Measurements from ENCODE around the gene DNASE1L2.

Gene DNASE1L2

DNA sequence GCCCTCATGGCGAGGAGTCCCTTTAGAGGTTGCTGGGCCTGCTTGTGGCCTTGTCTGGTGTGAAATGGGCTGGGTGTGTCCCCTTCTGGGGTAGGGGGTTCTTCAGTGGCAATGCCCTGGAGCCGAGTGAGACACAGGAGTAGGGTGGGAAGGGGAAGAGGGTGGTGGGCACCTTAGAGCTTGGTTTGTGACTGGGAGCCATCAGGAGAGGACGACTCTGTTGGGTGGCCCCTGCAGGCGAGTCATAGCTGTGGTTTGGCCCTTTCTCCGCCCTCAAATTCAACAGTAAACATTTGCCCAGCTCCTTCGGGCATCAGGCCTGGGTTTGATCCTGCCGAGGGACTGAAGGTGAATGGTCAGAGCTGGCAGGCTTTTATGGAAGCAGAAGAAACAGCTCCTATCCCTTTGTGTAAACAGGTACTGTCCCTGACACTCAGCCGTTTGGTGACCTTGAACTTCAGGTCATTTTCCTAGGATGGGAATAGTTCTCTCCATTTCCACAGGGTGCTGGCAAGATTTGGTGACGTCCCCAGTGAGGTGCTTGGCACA lies 9.9 kb upstream of the DNASE1L2 start:
- Histone ChIP-seq H3K9me3 (no peaks in the 10 kb centered on the region), H3K27me3 (no peaks in the 10 kb centered on the region), H3K4me1 (no peaks in the 10 kb centered on the region), H3K4me3 (ENCODE audit: low read depth, low read length) (no peak overlapping the region), H3K36me3 (peaks cover 31% of the 10 kb centered on the region)
- DNase-seq = no peak
- TF ChIP-seq, protein P1, sequence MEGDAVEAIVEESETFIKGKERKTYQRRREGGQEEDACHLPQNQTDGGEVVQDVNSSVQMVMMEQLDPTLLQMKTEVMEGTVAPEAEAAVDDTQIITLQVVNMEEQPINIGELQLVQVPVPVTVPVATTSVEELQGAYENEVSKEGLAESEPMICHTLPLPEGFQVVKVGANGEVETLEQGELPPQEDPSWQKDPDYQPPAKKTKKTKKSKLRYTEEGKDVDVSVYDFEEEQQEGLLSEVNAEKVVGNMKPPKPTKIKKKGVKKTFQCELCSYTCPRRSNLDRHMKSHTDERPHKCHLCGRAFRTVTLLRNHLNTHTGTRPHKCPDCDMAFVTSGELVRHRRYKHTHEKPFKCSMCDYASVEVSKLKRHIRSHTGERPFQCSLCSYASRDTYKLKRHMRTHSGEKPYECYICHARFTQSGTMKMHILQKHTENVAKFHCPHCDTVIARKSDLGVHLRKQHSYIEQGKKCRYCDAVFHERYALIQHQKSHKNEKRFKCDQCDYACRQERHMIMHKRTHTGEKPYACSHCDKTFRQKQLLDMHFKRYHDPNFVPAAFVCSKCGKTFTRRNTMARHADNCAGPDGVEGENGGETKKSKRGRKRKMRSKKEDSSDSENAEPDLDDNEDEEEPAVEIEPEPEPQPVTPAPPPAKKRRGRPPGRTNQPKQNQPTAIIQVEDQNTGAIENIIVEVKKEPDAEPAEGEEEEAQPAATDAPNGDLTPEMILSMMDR (IDR thresholded peaks at IDR 0.05; ENCODE audit: low read depth, low read length) = no peak

DNA sequence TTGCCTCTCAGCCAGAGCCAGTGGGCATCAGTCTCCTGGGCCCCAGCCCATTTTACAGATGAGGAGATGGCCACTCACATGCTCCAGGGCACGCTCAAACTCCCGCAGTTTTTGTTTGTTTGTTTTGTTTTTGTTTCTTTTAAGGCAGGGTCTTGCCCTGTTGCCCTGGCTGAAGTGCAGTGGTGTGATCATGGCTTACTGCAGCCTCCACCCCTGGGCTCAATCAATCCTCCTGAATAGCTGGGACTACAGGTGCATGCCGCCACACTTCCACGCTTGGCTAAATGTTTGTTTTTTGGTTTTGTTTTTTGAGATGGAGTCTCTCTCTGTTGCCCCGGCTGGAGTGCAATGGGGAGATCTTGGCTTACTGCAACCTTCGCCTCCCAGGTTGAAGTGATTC lies 9.3 kb upstream of the DNASE1L2 start:
- H3K27me3 ChIP-seq = no peaks in the 10 kb centered on the region
- DNase-seq = no peak
- H3K4me1 ChIP-seq = no peaks in the 10 kb centered on the region
- peaks cover 37% of the 10 kb centered on the region for H3K36me3 ChIP-seq
- TF ChIP-seq, protein P1 (IDR thresholded peaks at IDR 0.05; ENCODE audit: low read depth, low read length) = no peak
- no peak overlapping the region for H3K4me3 ChIP-seq (ENCODE audit: low read depth, low read length)
- H3K9me3 ChIP-seq = no peaks in the 10 kb centered on the region

DNA sequence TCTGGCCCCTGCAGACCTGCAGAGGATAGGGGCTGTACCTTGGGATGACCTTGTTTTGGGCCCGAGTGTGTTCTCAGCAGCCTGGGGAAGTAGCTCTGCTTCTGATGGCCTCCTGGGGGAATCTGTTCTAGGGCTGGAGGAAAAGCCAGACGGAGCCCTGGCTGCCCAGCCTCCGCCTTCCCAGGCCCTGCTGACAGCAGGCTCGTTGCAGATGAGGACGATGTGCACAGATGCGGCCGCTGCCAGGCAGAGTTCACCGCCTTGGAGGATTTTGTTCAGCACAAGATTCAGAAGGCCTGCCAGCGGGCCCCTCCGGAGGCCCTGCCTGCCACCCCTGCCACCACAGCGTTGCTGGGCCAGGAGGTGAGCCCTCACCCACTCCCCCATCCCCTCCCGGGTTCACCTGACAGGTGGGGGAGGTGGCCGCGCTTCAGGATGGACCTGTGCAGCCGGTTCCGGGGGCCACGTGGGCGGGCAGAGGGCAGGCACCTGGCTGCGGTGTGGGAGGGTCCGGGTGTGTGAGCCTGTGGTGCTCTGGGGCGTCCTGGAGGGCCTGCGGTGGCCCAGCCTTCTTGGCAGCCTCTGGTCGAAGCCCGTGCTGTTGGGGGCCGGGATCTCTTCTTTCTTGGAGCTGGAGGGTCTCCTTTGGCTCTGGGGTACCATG lies 8.0 kb upstream of the DNASE1L2 start:
- H3K4me3 ChIP-seq (ENCODE audit: low read depth, low read length) = no peak overlapping the region
- H3K27me3 ChIP-seq = no peaks in the 10 kb centered on the region
- H3K9me3 ChIP-seq = no peaks in the 10 kb centered on the region
- TF ChIP-seq, protein P1 (IDR thresholded peaks at IDR 0.05; ENCODE audit: low read depth, low read length) = no peak
- DNase-seq = no peak
- peaks cover 51% of the 10 kb centered on the region for H3K36me3 ChIP-seq
- no peaks in the 10 kb centered on the region for H3K4me1 ChIP-seq

DNA sequence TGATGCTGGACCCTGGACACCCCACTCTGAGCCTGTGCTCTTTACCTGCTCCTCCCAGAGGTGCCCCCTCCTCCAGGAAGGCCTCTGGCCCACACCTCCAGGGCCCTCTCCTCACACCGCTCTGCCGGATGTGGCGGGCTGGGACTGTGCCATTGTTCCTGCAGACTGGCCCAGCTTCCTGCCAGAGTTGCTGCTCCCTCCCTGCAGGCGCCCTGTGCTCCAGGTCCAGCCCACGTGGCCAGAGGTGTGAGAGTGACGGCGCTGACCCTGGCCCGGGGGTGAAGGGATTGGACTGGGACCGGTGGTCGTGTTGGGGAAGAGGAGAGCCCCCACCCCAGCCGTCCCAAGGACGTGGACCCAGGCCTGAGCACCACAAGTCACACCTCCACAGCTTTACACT lies 7.2 kb upstream of the DNASE1L2 start:
- Histone ChIP-seq H3K9me3 (no peaks in the 10 kb centered on the region), H3K27me3 (no peaks in the 10 kb centered on the region), H3K4me3 (ENCODE audit: low read depth, low read length) (no peak overlapping the region), H3K36me3 (peaks cover 59% of the 10 kb centered on the region), H3K4me1 (no peaks in the 10 kb centered on the region)
- DNase-seq = no peak
- TF ChIP-seq, protein P1 (IDR thresholded peaks at IDR 0.05; ENCODE audit: low read depth, low read length) = no peak

DNA sequence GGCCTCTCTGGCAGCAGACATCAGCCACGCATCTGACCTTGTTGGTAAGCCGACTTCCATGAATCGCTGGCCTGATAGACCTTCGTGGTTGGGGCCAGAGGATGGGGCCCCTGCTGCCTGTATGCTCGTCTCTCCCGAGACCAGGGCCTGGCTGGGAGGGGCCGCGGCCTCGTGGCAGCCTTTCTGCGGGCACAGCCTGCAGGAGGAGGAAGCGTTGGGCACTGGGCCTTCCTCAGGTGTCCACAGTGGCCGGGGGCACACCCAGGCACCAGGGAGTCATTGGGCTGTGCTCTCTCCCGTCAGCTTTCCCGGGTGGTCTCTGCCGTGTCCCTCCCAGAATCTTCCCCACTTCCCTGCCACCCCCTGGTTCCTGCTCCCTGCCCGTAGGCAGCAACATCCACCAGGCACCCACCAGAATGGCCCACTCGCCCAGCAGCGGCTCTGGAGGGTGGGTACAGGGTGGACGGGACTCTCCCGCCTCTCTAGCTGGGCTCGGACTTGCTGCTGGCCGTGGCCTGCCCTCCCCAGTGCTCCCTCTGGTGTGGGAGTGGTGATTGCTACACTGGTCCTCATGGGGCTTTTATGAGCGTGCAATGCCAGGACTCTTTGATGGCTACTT lies 6.5 kb upstream of the DNASE1L2 start:
- Histone ChIP-seq H3K27me3 (no peaks in the 10 kb centered on the region), H3K36me3 (peaks cover 63% of the 10 kb centered on the region), H3K4me3 (ENCODE audit: low read depth, low read length) (no peak overlapping the region), H3K9me3 (no peaks in the 10 kb centered on the region), H3K4me1 (no peaks in the 10 kb centered on the region)
- TF ChIP-seq, protein P1 (IDR thresholded peaks at IDR 0.05; ENCODE audit: low read depth, low read length) = no peak
- DNase-seq = no peak

DNA sequence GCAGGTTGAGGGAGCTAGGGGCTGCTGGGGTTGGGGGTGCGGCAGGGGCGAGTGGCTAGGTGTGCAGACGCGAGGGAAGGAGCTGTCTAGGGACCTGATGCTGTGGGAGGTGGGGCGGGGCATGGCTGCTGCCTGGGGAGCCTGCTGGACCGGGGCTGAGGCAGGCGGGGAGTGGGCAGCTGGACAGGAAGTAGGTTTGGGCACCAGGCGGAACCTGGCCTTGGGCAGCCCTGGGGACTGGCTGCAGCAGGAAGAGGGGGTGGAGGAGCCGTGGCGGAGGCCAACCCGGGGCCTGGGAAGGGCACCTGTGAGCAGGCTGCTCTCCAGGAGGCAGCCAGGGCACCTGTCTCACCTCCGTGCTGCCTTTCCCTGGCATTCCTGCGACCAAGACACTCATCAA lies 5.9 kb upstream of the DNASE1L2 start:
- Histone ChIP-seq H3K36me3 (peaks cover 70% of the 10 kb centered on the region), H3K4me1 (no peaks in the 10 kb centered on the region), H3K27me3 (no peaks in the 10 kb centered on the region), H3K9me3 (no peaks in the 10 kb centered on the region), H3K4me3 (ENCODE audit: low read depth, low read length) (no peak overlapping the region)
- no peak for DNase-seq
- TF ChIP-seq, protein P1 (IDR thresholded peaks at IDR 0.05; ENCODE audit: low read depth, low read length) = no peak
